ENCODE measurements around the gene SNTG2.

DNA sequence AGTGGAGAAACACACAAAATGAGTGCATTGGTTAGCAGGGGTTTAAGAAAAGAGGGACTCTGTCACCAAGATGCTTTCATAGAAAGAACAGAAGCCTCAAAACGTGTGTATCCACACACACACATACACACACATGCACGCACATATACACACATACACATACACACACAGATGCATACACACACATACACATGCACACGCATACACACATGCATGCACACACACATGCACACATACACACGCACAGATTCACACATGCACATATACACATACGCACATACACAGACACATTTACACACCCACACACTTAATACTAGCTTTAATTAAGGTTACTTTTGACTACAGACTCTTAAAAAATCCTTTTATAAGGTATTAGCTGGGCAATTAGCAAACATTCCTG, 378.0 kb downstream of the SNTG2 start:
- no peak for TF ChIP-seq IRF2 (CRISPR knock-in tag; IDR thresholded peaks at IDR 0.05; ENCODE audit: borderline replicate concordance, low read depth)
- TF ChIP-seq CTCF (IDR thresholded peaks at IDR 0.05): no peak
- TF ChIP-seq MAX (CRISPR knock-in tag; IDR thresholded peaks at IDR 0.05): no peak
- TF ChIP-seq NR3C1 (CRISPR knock-in tag; conservative IDR thresholded peaks at IDR 0.05; ENCODE audit: low read depth): no peak
- TF ChIP-seq, protein P1, sequence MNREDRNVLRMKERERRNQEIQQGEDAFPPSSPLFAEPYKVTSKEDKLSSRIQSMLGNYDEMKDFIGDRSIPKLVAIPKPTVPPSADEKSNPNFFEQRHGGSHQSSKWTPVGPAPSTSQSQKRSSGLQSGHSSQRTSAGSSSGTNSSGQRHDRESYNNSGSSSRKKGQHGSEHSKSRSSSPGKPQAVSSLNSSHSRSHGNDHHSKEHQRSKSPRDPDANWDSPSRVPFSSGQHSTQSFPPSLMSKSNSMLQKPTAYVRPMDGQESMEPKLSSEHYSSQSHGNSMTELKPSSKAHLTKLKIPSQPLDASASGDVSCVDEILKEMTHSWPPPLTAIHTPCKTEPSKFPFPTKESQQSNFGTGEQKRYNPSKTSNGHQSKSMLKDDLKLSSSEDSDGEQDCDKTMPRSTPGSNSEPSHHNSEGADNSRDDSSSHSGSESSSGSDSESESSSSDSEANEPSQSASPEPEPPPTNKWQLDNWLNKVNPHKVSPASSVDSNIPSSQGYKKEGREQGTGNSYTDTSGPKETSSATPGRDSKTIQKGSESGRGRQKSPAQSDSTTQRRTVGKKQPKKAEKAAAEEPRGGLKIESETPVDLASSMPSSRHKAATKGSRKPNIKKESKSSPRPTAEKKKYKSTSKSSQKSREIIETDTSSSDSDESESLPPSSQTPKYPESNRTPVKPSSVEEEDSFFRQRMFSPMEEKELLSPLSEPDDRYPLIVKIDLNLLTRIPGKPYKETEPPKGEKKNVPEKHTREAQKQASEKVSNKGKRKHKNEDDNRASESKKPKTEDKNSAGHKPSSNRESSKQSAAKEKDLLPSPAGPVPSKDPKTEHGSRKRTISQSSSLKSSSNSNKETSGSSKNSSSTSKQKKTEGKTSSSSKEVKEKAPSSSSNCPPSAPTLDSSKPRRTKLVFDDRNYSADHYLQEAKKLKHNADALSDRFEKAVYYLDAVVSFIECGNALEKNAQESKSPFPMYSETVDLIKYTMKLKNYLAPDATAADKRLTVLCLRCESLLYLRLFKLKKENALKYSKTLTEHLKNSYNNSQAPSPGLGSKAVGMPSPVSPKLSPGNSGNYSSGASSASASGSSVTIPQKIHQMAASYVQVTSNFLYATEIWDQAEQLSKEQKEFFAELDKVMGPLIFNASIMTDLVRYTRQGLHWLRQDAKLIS (CRISPR knock-in tag; IDR thresholded peaks at IDR 0.05; ENCODE audit: borderline replicate concordance): no peak
- TF ChIP-seq, protein P2, sequence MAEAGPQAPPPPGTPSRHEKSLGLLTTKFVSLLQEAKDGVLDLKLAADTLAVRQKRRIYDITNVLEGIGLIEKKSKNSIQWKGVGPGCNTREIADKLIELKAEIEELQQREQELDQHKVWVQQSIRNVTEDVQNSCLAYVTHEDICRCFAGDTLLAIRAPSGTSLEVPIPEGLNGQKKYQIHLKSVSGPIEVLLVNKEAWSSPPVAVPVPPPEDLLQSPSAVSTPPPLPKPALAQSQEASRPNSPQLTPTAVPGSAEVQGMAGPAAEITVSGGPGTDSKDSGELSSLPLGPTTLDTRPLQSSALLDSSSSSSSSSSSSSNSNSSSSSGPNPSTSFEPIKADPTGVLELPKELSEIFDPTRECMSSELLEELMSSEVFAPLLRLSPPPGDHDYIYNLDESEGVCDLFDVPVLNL (CRISPR knock-in tag; IDR thresholded peaks at IDR 0.05; ENCODE audit: borderline replicate concordance, low read depth): no peak
- TF ChIP-seq ESRRA (CRISPR knock-in tag; IDR thresholded peaks at IDR 0.05; ENCODE audit: borderline replicate concordance): no peak
